Measurements from ENCODE around the gene MAGI1. TPM values are rescaled to one million over a fixed set of nuclear protein-coding genes. Genes with fewer than 3 reads are reported as not detected.

Gene MAGI1
- total and polyA plus RNA-seq, 4 donors: 5.0 to 69.2 (median 28.5) TPM

DNA sequence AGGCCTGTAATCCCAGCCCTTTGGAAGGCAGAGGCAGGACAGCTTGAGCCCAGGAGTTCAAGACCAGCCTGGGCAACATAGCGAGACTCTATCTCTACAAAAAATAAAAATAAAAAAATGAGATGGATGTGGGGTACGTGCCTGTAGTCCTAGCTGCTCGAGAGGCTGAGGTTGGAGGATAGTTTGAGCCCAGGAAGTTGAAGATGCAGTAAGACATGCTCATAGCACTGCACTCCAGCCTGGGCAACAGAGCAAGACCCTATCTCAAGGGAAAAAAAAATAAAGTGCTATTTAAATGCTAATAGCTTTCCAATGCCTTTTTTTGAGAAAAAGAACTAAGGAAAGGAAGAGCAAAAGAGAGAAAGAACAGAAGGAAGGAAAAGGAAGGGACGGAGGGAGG is 94.5 kb downstream of the MAGI1 start:
- DNase-seq (no peak), ATAC-seq (ENCODE audit: low FRiP score) (no peak)
- Histone ChIP-seq H3K9me3 (ENCODE audit: control insufficient read depth, low read length) (no peaks in the 10 kb centered on the region), H3K27me3 (ENCODE audit: control insufficient read depth in 1 of 2, insufficient read depth in 2 of 2, low read length in 1 of 2) (no peaks in the 10 kb centered on the region), H3K27ac (ENCODE audit: low read depth in 1 of 2, low read length in 2 of 2) (no peak overlapping the region), H3K4me3 (ENCODE audit: low read length in 2 of 2) (no peak overlapping the region), H3K36me3 (ENCODE audit: control insufficient read depth in 1 of 2, insufficient read depth in 2 of 2, low read length in 1 of 2) (no peaks in the 10 kb centered on the region), H3K4me1 (ENCODE audit: control insufficient read depth in 1 of 2, insufficient read depth in 2 of 2, low read length in 2 of 2) (peaks cover 2 to 10% of the 10 kb centered on the region in 2 donors)
- WGBS, 2 donors: 92 to 94% methylated on average over 4 of the region's 4 CpGs
- intact Hi-C loops (cut with DNase I): no loop called here

DNA sequence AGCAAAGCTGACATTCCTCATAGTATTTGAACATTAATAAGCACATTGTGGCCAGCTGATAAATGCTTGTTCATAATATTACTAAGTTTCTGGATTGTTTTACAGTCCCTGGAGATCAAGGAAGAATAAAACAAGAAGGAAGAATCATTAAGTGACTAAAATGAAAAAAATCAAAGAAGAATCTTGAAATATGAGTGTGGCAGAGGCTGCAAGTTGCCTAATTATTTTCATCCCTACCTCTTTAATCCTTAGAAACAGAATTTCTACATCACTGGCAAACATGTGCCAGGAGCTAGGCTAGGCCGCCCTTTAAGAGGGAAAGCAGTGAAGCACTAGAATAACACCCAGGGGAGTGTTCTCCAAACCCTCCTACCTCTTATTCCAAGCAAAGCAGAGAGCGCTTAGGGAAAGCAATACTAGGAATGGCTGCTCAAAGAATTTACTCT is 98.9 kb downstream of the MAGI1 start:
- Histone ChIP-seq H3K36me3 (ENCODE audit: control insufficient read depth in 1 of 2, insufficient read depth in 2 of 2, low read length in 1 of 2) (no peaks in the 10 kb centered on the region), H3K27ac (ENCODE audit: low read depth in 1 of 2, low read length in 2 of 2) (no peak overlapping the region), H3K9me3 (ENCODE audit: control insufficient read depth, low read length) (no peaks in the 10 kb centered on the region), H3K4me1 (ENCODE audit: control insufficient read depth in 1 of 2, insufficient read depth in 2 of 2, low read length in 2 of 2) (peaks cover 0 to 2% of the 10 kb centered on the region in 2 donors), H3K27me3 (ENCODE audit: control insufficient read depth in 1 of 2, insufficient read depth in 2 of 2, low read length in 1 of 2) (no peaks in the 10 kb centered on the region), H3K4me3 (ENCODE audit: low read length in 2 of 2) (no peak overlapping the region)
- ATAC-seq (ENCODE audit: low FRiP score) (no peak), DNase-seq (no peak)
- 21 to 34% methylated on average over 2 of the region's 2 CpGs for WGBS, 2 donors
- intact Hi-C loops (cut with DNase I): no loop called here

DNA sequence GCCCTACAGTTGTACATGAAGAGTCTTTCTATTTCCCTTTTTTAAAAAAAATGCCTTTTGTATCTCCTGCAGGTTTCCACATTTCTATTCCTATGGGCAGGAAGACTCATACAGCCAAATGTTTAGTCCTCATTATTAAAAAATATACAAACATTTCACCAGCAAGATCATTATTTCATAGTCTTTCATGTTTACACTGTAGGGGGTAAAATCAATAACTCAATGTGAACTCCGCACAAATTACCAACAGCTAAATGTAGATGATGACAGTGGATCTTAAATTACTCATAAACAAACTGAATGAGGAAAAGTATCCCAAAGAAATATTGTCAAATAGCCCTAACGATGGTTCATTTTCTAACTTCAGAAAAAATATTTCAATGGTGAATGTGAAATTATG is 99.5 kb downstream of the MAGI1 start:
- Histone ChIP-seq H3K27ac (ENCODE audit: low read depth in 1 of 2, low read length in 2 of 2) (no peak overlapping the region), H3K9me3 (ENCODE audit: control insufficient read depth, low read length) (no peaks in the 10 kb centered on the region), H3K27me3 (ENCODE audit: control insufficient read depth in 1 of 2, insufficient read depth in 2 of 2, low read length in 1 of 2) (no peaks in the 10 kb centered on the region), H3K4me1 (ENCODE audit: control insufficient read depth in 1 of 2, insufficient read depth in 2 of 2, low read length in 2 of 2) (peaks cover 0 to 2% of the 10 kb centered on the region in 2 donors), H3K36me3 (ENCODE audit: control insufficient read depth in 1 of 2, insufficient read depth in 2 of 2, low read length in 1 of 2) (no peaks in the 10 kb centered on the region), H3K4me3 (ENCODE audit: low read length in 2 of 2) (no peak overlapping the region)
- DNase-seq (no peak), ATAC-seq (ENCODE audit: low FRiP score) (no peak)
- intact Hi-C loops (cut with DNase I): no loop called here
- 90 to 95% methylated on average over 2 of the region's 2 CpGs for WGBS, 2 donors

- H3K9me3 ChIP-seq (ENCODE audit: control insufficient read depth, low read length): no peaks in the 10 kb centered on the region
- intact Hi-C loops (cut with DNase I): no loop called here
- no peak overlapping the region for H3K4me3 ChIP-seq (ENCODE audit: low read length in 2 of 2)
- no peak for ATAC-seq (ENCODE audit: low FRiP score)
- H3K36me3 ChIP-seq (ENCODE audit: control insufficient read depth in 1 of 2, insufficient read depth in 2 of 2, low read length in 1 of 2): no peaks in the 10 kb centered on the region
- DNase-seq: no peak
- H3K27ac ChIP-seq (ENCODE audit: low read depth in 1 of 2, low read length in 2 of 2): no peak overlapping the region
- peaks cover 0 to 2% of the 10 kb centered on the region in 2 donors for H3K4me1 ChIP-seq (ENCODE audit: control insufficient read depth in 1 of 2, insufficient read depth in 2 of 2, low read length in 2 of 2)
- WGBS, 2 donors: 94 to 96% methylated on average over 4 of the region's 4 CpGs
- no peaks in the 10 kb centered on the region for H3K27me3 ChIP-seq (ENCODE audit: control insufficient read depth in 1 of 2, insufficient read depth in 2 of 2, low read length in 1 of 2)
Measured at GRCh38 chr3:65938676-65939075, 100.0 kb downstream of the MAGI1 start.

- H3K27ac ChIP-seq (ENCODE audit: low read depth in 1 of 2, low read length in 2 of 2): no peak overlapping the region
- ATAC-seq (ENCODE audit: low FRiP score): no peak
- H3K4me1 ChIP-seq (ENCODE audit: control insufficient read depth in 1 of 2, insufficient read depth in 2 of 2, low read length in 2 of 2): peaks cover 0 to 2% of the 10 kb centered on the region in 2 donors
- no peak overlapping the region for H3K4me3 ChIP-seq (ENCODE audit: low read length in 2 of 2)
- WGBS, 2 donors: 94 to 97% methylated on average over 1 of the region's 1 CpG
- DNase-seq: no peak
- intact Hi-C loops (cut with DNase I): no loop called here
- H3K9me3 ChIP-seq (ENCODE audit: control insufficient read depth, low read length): peaks cover 2% of the 10 kb centered on the region
- no peaks in the 10 kb centered on the region for H3K36me3 ChIP-seq (ENCODE audit: control insufficient read depth in 1 of 2, insufficient read depth in 2 of 2, low read length in 1 of 2)
- no peaks in the 10 kb centered on the region for H3K27me3 ChIP-seq (ENCODE audit: control insufficient read depth in 1 of 2, insufficient read depth in 2 of 2, low read length in 1 of 2)
Measured at GRCh38 chr3:65938147-65938546, 100.6 kb downstream of the MAGI1 start.

DNA sequence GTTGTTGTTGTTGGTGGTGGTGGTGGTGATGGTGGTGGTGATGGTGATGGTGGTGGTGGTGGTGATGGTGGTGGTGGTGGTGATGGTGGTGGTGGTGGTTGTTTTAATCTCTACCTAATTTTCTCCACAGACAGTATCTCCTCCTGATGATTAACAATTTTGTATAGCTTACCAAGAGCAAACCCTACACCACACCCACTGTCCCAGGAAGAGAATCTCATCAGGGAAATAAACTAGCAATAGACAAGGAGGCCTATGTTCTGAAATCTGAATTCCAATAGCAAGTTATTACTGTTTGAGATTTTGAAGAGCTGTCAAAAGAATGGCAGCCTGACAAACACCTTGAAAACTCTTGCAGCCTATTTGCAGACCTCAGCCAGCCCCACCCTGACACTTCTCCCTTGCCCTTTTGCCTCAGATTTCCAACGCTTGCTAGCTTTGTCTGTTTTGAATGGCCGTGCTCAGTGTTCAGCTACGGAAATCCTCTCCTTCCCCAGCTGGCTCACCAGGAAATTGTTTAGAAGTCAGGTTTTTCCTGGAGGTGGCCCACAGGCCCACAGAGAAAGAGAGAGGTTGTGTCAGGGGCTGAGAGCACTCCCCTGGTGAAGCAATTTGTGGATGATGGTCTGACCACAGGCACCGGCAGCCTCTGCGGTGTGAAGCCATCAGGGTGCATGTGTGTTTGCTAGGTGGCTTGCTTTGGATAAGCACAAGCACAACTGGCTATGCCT is 101.6 kb downstream of the MAGI1 start:
- Histone ChIP-seq H3K27ac (ENCODE audit: low read depth in 1 of 2, low read length in 2 of 2) (no peak overlapping the region), H3K27me3 (ENCODE audit: control insufficient read depth in 1 of 2, insufficient read depth in 2 of 2, low read length in 1 of 2) (no peaks in the 10 kb centered on the region), H3K9me3 (ENCODE audit: control insufficient read depth, low read length) (peaks cover 2% of the 10 kb centered on the region), H3K4me3 (ENCODE audit: low read length in 2 of 2) (no peak overlapping the region), H3K36me3 (ENCODE audit: control insufficient read depth in 1 of 2, insufficient read depth in 2 of 2, low read length in 1 of 2) (no peaks in the 10 kb centered on the region), H3K4me1 (ENCODE audit: control insufficient read depth in 1 of 2, insufficient read depth in 2 of 2, low read length in 2 of 2) (peaks cover 0 to 2% of the 10 kb centered on the region in 2 donors)
- intact Hi-C loops (cut with DNase I): no loop called here
- DNase-seq (no peak), ATAC-seq (ENCODE audit: low FRiP score) (peak; percentile 23)
- 72 to 79% methylated on average over 5 of the region's 5 CpGs for WGBS, 2 donors

DNA sequence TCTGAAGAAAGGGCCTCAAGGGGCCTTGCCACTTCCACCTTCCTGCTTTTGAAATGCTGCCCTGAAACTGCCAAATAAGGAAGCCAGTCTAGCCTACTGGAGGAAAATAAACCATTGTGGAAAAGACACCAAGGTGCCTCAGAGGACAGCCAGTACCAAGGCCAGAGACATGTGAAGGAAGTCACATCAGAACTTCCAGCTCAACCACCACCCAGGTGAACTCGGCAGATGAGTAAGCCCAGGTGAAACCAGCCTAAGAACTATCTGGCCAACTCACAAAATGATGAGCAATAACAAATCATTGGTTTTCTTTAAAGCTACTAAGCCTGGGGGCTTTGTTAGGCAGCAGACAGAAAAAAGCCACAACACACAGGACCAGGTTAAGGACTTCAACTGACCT is 103.0 kb downstream of the MAGI1 start:
- ATAC-seq (ENCODE audit: low FRiP score): no peak

GRCh38 chr3:65930648-65931047 is 108.1 kb downstream of the MAGI1 start:
- intact Hi-C loops (cut with DNase I): no loop called here
- Histone ChIP-seq H3K9me3 (ENCODE audit: control insufficient read depth, low read length) (peaks cover 2% of the 10 kb centered on the region), H3K36me3 (ENCODE audit: control insufficient read depth in 1 of 2, insufficient read depth in 2 of 2, low read length in 1 of 2) (no peaks in the 10 kb centered on the region), H3K4me3 (ENCODE audit: low read length in 2 of 2) (no peak overlapping the region), H3K4me1 (ENCODE audit: control insufficient read depth in 1 of 2, insufficient read depth in 2 of 2, low read length in 2 of 2) (no peaks in the 10 kb centered on the region), H3K27me3 (ENCODE audit: control insufficient read depth in 1 of 2, insufficient read depth in 2 of 2, low read length in 1 of 2) (no peaks in the 10 kb centered on the region), H3K27ac (ENCODE audit: low read depth in 1 of 2, low read length in 2 of 2) (no peak overlapping the region)
- WGBS, 2 donors: 95% methylated on average over 6 of the region's 6 CpGs
- ATAC-seq (ENCODE audit: low FRiP score) (no peak), DNase-seq (no peak)

More for the DNA sequence above, 103.0 kb downstream of the MAGI1 start:
- no peak for DNase-seq
- Histone ChIP-seq H3K4me3 (ENCODE audit: low read length in 2 of 2) (no peak overlapping the region), H3K27me3 (ENCODE audit: control insufficient read depth in 1 of 2, insufficient read depth in 2 of 2, low read length in 1 of 2) (no peaks in the 10 kb centered on the region), H3K9me3 (ENCODE audit: control insufficient read depth, low read length) (peaks cover 2% of the 10 kb centered on the region), H3K4me1 (ENCODE audit: control insufficient read depth in 1 of 2, insufficient read depth in 2 of 2, low read length in 2 of 2) (peaks cover 0 to 2% of the 10 kb centered on the region in 2 donors), H3K27ac (ENCODE audit: low read depth in 1 of 2, low read length in 2 of 2) (no peak overlapping the region), H3K36me3 (ENCODE audit: control insufficient read depth in 1 of 2, insufficient read depth in 2 of 2, low read length in 1 of 2) (no peaks in the 10 kb centered on the region)
- intact Hi-C loops (cut with DNase I): no loop called here
- WGBS, 2 donors: 96 to 100% methylated on average over 1 of the region's 1 CpG

DNA sequence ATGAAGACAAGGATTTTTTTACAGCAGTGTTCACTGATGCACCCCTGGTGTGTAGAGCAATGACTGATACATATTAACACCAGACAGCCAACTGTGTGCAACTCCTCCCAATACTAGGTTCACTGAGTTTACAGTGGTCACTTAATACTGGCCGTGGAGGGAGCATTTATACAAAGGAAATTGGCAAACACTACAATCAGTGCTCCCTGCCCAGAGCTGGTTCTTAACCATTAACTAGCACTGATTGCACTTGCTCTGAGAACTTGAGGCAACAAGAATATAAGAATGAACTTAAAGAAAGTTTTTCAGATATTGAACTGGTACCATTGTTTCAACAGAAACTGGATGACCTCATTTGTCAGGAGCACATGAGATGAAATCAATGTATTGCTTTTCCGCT is 110.6 kb downstream of the MAGI1 start:
- DNase-seq: no peak
- 53 to 55% methylated on average over 2 of the region's 2 CpGs for WGBS, 2 donors

More for the DNA sequence above, 110.6 kb downstream of the MAGI1 start:
- ATAC-seq (ENCODE audit: low FRiP score): no peak
- no peaks in the 10 kb centered on the region for H3K27me3 ChIP-seq (ENCODE audit: control insufficient read depth in 1 of 2, insufficient read depth in 2 of 2, low read length in 1 of 2)
- no peaks in the 10 kb centered on the region for H3K9me3 ChIP-seq (ENCODE audit: control insufficient read depth, low read length)
- H3K4me1 ChIP-seq (ENCODE audit: control insufficient read depth in 1 of 2, insufficient read depth in 2 of 2, low read length in 2 of 2): no peaks in the 10 kb centered on the region
- H3K4me3 ChIP-seq (ENCODE audit: low read length in 2 of 2): no peak overlapping the region
- intact Hi-C loops (cut with DNase I): no loop called here
- no peaks in the 10 kb centered on the region for H3K36me3 ChIP-seq (ENCODE audit: control insufficient read depth in 1 of 2, insufficient read depth in 2 of 2, low read length in 1 of 2)
- H3K27ac ChIP-seq (ENCODE audit: low read depth in 1 of 2, low read length in 2 of 2): no peak overlapping the region
